Mesothelial cell of epicardium (in vitro differentiated cells): ENCODE data around the gene PTPN1. TPM values are rescaled to one million over a fixed set of nuclear protein-coding genes. Genes with fewer than 3 reads are reported as not detected.

ENCODE experiments used
- DNase-seq, 2 experiments: peaks; one replicate each; pipeline ENCODE4 v3.0.0; 2021; ENCODE audit warnings: low spot score in 2 of 2; ENCODE audit not compliant: unreplicated experiment in 2 of 2
- H3K27ac Mint-ChIP-seq: 2 replicates; pipeline ENCODE4 v1.8.0; 2021; ENCODE audit warnings: mixed read lengths
- H3K27me3 Mint-ChIP-seq: 2 replicates; pipeline ENCODE4 v1.8.0; 2021; ENCODE audit warnings: low read depth, mixed read lengths
- H3K36me3 Mint-ChIP-seq: 2 replicates; pipeline ENCODE4 v1.8.0; 2021; ENCODE audit warnings: mixed read lengths
- H3K4me1 Mint-ChIP-seq: 2 replicates; pipeline ENCODE4 v1.8.0; 2021; ENCODE audit warnings: mixed read lengths
- H3K4me3 Mint-ChIP-seq: 2 replicates; pipeline ENCODE4 v1.8.0; 2021; ENCODE audit warnings: mild to moderate bottlenecking, moderate library complexity, mixed read lengths
- H3K9me3 Mint-ChIP-seq: 2 replicates; pipeline ENCODE4 v1.8.0; 2021; ENCODE audit warnings: mixed read lengths
- CTCF ChIP-seq: fragments of 200-600 bp; sonication (generic); IDR thresholded peaks from one replicate; pipeline ENCODE4 v1.5.0; 2021; ENCODE audit warnings: antibody characterized with exemption; ENCODE audit not compliant: unreplicated experiment
- total RNA-seq: library from RNA; stranded (reverse); gene quantifications from 3 replicates; pipeline ENCODE4 v1.2.1, GENCODE V29; 2021

The PTPN1 gene
- total RNA-seq, 1 donor from 2014 or later, result 27.7 TPM

GRCh38 chr20:50585214-50585613, 75.0 kb downstream of the PTPN1 start:
- DNase-seq, result no peak
- Mint-ChIP-seq H3K4me1 (no peaks in the 10 kb centered on the region), H3K27ac (no peak overlapping the region), H3K36me3 (peaks cover 16% of the 10 kb centered on the region), H3K9me3 (no peaks in the 10 kb centered on the region), H3K4me3 (no peak overlapping the region), H3K27me3 (no peaks in the 10 kb centered on the region)
- no peak for TF ChIP-seq CTCF

GRCh38 chr20:50585678-50586077, 75.5 kb downstream of the PTPN1 start:
- Mint-ChIP-seq H3K36me3 (peaks cover 12% of the 10 kb centered on the region), H3K4me3 (no peak overlapping the region), H3K27me3 (no peaks in the 10 kb centered on the region), H3K4me1 (no peaks in the 10 kb centered on the region), H3K9me3 (no peaks in the 10 kb centered on the region), H3K27ac (no peak overlapping the region)
- TF ChIP-seq CTCF, result no peak
- DNase-seq, result no peak

GRCh38 chr20:50586531-50587232, 76.5 kb downstream of the PTPN1 start:
- H3K36me3 Mint-ChIP-seq, result peaks cover 12% of the 10 kb centered on the region
- no peak overlapping the region for H3K4me3 Mint-ChIP-seq
- H3K27me3 Mint-ChIP-seq, result no peaks in the 10 kb centered on the region
- H3K9me3 Mint-ChIP-seq, result no peaks in the 10 kb centered on the region
- DNase-seq, result no peak
- no peak overlapping the region for H3K27ac Mint-ChIP-seq
- no peak for TF ChIP-seq CTCF
- no peaks in the 10 kb centered on the region for H3K4me1 Mint-ChIP-seq

- DNase-seq, result no peak
- Mint-ChIP-seq H3K27ac (no peak overlapping the region), H3K36me3 (peaks cover 12% of the 10 kb centered on the region), H3K27me3 (no peaks in the 10 kb centered on the region), H3K4me1 (no peaks in the 10 kb centered on the region), H3K4me3 (no peak overlapping the region), H3K9me3 (no peaks in the 10 kb centered on the region)
- no peak for TF ChIP-seq CTCF
Observed at GRCh38 chr20:50587291-50587961, 77.2 kb downstream of the PTPN1 start.

- TF ChIP-seq CTCF, result peak; percentile 73
- H3K36me3 Mint-ChIP-seq, result peaks cover 12% of the 10 kb centered on the region
- no peak overlapping the region for H3K4me3 Mint-ChIP-seq
- H3K9me3 Mint-ChIP-seq, result no peaks in the 10 kb centered on the region
- peak; percentile 53 to 75 for DNase-seq
- no peaks in the 10 kb centered on the region for H3K27me3 Mint-ChIP-seq
- no peak overlapping the region for H3K27ac Mint-ChIP-seq
- H3K4me1 Mint-ChIP-seq, result no peaks in the 10 kb centered on the region
Observed at GRCh38 chr20:50588034-50588736, 78.0 kb downstream of the PTPN1 start.
